Measurements from ENCODE around the gene GATD1.

Gene GATD1

GRCh38 chr11:811446-812245 is 34.4 kb upstream of the GATD1 start:
- no peak for DNase-seq (ENCODE audit: low spot score)
- no peak for TF ChIP-seq CTCF (conservative IDR thresholded peaks at IDR 0.05; ENCODE audit: low read depth)
- ChIA-PET POLR2A (ENCODE audit: low non-redundant PET) (interaction anchor here (0.6 to 1.1 kb wide), 3 partner anchors 11 to 29 kb away, joined by 3 to 8 read pairs (median 4); no protein-coding TSS in a partner anchor), CTCF (interaction anchor here (0.6 kb wide), 1 partner anchor 48 kb away, joined by 7 read pairs; no protein-coding TSS in a partner anchor)
- H3K27ac ChIP-seq, result peak overlapping the region; percentile 97

GRCh38 chr11:810040-810567 is 32.8 kb upstream of the GATD1 start:
- peak overlapping the region; percentile 97 for H3K27ac ChIP-seq
- no peak for TF ChIP-seq CTCF (conservative IDR thresholded peaks at IDR 0.05; ENCODE audit: low read depth)
- ChIA-PET CTCF (no interaction called here), POLR2A (ENCODE audit: low non-redundant PET) (interaction anchor here (0.8 to 1.4 kb wide), 2 partner anchors 9 to 113 kb away, joined by 4 to 7 read pairs; partner anchors contain the start of gene PNPLA2)
- no peak for DNase-seq (ENCODE audit: low spot score)

GRCh38 chr11:809287-810039 is 32.2 kb upstream of the GATD1 start, which contains the start of gene RPLP2:
RPLP2 (plus strand) TSS chr11:809967; CDS start chr11:810235, 268 bp downstream.
- peak within 1 kb of the TSS; percentile 97 for H3K27ac ChIP-seq
- TF ChIP-seq CTCF (conservative IDR thresholded peaks at IDR 0.05; ENCODE audit: low read depth), result no peak
- POLR2A ChIA-PET (ENCODE audit: low non-redundant PET), result interaction anchor here (0.8 to 1.4 kb wide), 2 partner anchors 10 to 112 kb away, joined by 4 to 7 read pairs; partner anchors contain the start of gene PNPLA2
- CTCF ChIA-PET, result no interaction called here
- DNase-seq (ENCODE audit: low spot score), result peak; percentile 93

- TF ChIP-seq CTCF (conservative IDR thresholded peaks at IDR 0.05; ENCODE audit: low read depth), result no peak
- POLR2A ChIA-PET (ENCODE audit: low non-redundant PET), result interaction anchor here (0.7 to 1.4 kb wide), 2 partner anchors 11 to 242 kb away, joined by 3 to 7 read pairs; partner anchors contain the start of gene PNPLA2
- CTCF ChIA-PET, result no interaction called here
- DNase-seq (ENCODE audit: low spot score), result no peak
- H3K27ac ChIP-seq, result peak overlapping the region; percentile 97
These were observed 31.4 kb upstream of the GATD1 start for GRCh38 chr11:808427-809286.

GRCh38 chr11:804599-804964 is 27.3 kb upstream of the GATD1 start:
- no peak for TF ChIP-seq CTCF (conservative IDR thresholded peaks at IDR 0.05; ENCODE audit: low read depth)
- POLR2A ChIA-PET (ENCODE audit: low non-redundant PET), result interaction anchor here (0.5 to 1.1 kb wide), 2 partner anchors 17 to 20 kb away, joined by 3 to 6 read pairs; no protein-coding TSS in a partner anchor
- CTCF ChIA-PET, result no interaction called here
- no peak for DNase-seq (ENCODE audit: low spot score)
- H3K27ac ChIP-seq, result peak overlapping the region; percentile 97

All from RWPE1 (cell line).